Calu3 (cell line): ENCODE results near the gene SMPDL3A. TPM values are rescaled to one million over a fixed set of nuclear protein-coding genes. Genes with fewer than 3 reads are reported as not detected.
"Not testable (repeated sequence)": the region's sequence is repeated elsewhere in the genome, so short reads cannot be mapped to it uniquely, and the experiment has no call there.

Experiments
- BruUV-seq: library from RNA; stranded (reverse); fragments of 400-500 nt; replicated peaks from 2 replicates; lab custom pipeline; 2021; lab: Mats Ljungman, UMichigan
- CTCF ChIA-PET: fragments of 300-600 bp; sonication (Branson Sonifier 250); formaldehyde crosslinking; loops from one replicate; lab custom pipeline; 2022; ENCODE audit warnings: antibody characterized with exemption; lab: Charles Lee
- DNase-seq: peaks from one replicate; pipeline ENCODE4 v3.0.0; 2022
- H3K27ac Mint-ChIP-seq: one replicate; pipeline ENCODE4 v1.8.0; 2022; ENCODE audit warnings: mixed read lengths; ENCODE audit not compliant: unreplicated experiment
- H3K27me3 Mint-ChIP-seq: one replicate; pipeline ENCODE4 v1.8.0; 2022; ENCODE audit warnings: mixed read lengths; ENCODE audit not compliant: unreplicated experiment
- H3K36me3 Mint-ChIP-seq: one replicate; pipeline ENCODE4 v1.8.0; 2022; ENCODE audit warnings: mild to moderate bottlenecking, moderate library complexity, mixed read lengths; ENCODE audit not compliant: insufficient read depth, unreplicated experiment
- H3K4me1 Mint-ChIP-seq: one replicate; pipeline ENCODE4 v1.8.0; 2022; ENCODE audit warnings: mild to moderate bottlenecking, low read depth, mixed read lengths; ENCODE audit not compliant: unreplicated experiment
- H3K4me3 Mint-ChIP-seq: one replicate; pipeline ENCODE4 v1.8.0; 2022; ENCODE audit warnings: mild to moderate bottlenecking, low read depth, moderate library complexity, mixed read lengths; ENCODE audit not compliant: unreplicated experiment
- H3K9me3 Mint-ChIP-seq: one replicate; pipeline ENCODE4 v1.8.0; 2022; ENCODE audit warnings: low read depth, mixed read lengths; ENCODE audit not compliant: unreplicated experiment
- CTCF ChIP-seq: fragments of 200-600 bp; IDR thresholded peaks from one replicate; pipeline ENCODE4 v1.8.0; 2022; ENCODE audit warnings: antibody characterized with exemption; ENCODE audit not compliant: unreplicated experiment
- intact Hi-C: fragments of 100-400 bp; cut with micrococcal nuclease; formaldehyde crosslinking; loops from one replicate; pipeline ENCODE4 v1.10.0; 2022; ENCODE audit not compliant: unreplicated experiment
- total RNA-seq: library from RNA; stranded (reverse); gene quantifications from 2 replicates; pipeline ENCODE4 v1.2.3, GENCODE V29; 2022

The SMPDL3A gene
- total RNA-seq, 1 experiment from 2014 or later = 1.6 TPM

- H3K36me3 Mint-ChIP-seq = no peaks in the 10 kb centered on the region
- CTCF ChIA-PET = interaction anchor here (0.5 kb wide), 1 partner anchor 53 kb away, joined by 4 read pairs; no protein-coding TSS in a partner anchor
- intact Hi-C loops = no loop called here
- BruUV-seq = no TSS peak
- no peak overlapping the region for H3K4me3 Mint-ChIP-seq
- H3K4me1 Mint-ChIP-seq = peaks cover 14% of the 10 kb centered on the region
- no peak for TF ChIP-seq CTCF
- no peaks in the 10 kb centered on the region for H3K27me3 Mint-ChIP-seq
- no peaks in the 10 kb centered on the region for H3K9me3 Mint-ChIP-seq
- H3K27ac Mint-ChIP-seq = no peak overlapping the region
- no peak for DNase-seq
These were observed 42.4 kb upstream of the SMPDL3A start for GRCh38 chr6:122746688-122747087.

DNA sequence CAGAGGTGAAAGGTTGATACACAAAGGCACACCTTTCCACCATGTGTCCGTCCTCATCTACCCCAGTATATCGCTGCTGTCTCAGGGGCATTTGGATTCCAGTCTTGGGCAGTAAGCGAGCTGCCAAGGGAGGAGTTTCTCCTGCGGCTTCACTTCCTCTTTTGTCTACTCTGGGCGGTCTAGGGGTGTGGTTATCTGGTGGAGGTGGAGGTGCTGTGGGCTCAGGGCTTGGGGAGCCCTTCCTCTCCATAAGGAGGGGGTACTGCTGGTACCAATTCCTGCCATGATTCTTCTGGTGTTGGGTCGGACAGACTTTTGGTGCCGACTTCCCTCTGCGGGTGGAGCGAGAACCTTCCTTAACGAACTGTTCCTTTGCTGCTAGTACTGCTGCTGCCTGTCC, 41.5 kb upstream of the SMPDL3A start:
- no TSS peak for BruUV-seq
- no peak for TF ChIP-seq CTCF
- Mint-ChIP-seq H3K27me3 (no peaks in the 10 kb centered on the region), H3K27ac (no peak overlapping the region), H3K4me3 (no peak overlapping the region), H3K4me1 (peaks cover 14% of the 10 kb centered on the region), H3K36me3 (no peaks in the 10 kb centered on the region), H3K9me3 (no peaks in the 10 kb centered on the region)
- CTCF ChIA-PET = no interaction called here
- no peak for DNase-seq
- intact Hi-C loops = no loop called here

GRCh38 chr6:122748945-122749344, 40.1 kb upstream of the SMPDL3A start:
- DNase-seq, intact Hi-C loops, H3K9me3 Mint-ChIP-seq, H3K27ac Mint-ChIP-seq, H3K27me3 Mint-ChIP-seq, H3K36me3 Mint-ChIP-seq, H3K4me3 Mint-ChIP-seq, BruUV-seq: not testable (repeated sequence)
- CTCF ChIA-PET = interaction anchor here (1.0 kb wide), 1 partner anchor 91 kb away, joined by 3 read pairs; no protein-coding TSS in a partner anchor
- peaks cover 14% of the 10 kb centered on the region for H3K4me1 Mint-ChIP-seq

DNA sequence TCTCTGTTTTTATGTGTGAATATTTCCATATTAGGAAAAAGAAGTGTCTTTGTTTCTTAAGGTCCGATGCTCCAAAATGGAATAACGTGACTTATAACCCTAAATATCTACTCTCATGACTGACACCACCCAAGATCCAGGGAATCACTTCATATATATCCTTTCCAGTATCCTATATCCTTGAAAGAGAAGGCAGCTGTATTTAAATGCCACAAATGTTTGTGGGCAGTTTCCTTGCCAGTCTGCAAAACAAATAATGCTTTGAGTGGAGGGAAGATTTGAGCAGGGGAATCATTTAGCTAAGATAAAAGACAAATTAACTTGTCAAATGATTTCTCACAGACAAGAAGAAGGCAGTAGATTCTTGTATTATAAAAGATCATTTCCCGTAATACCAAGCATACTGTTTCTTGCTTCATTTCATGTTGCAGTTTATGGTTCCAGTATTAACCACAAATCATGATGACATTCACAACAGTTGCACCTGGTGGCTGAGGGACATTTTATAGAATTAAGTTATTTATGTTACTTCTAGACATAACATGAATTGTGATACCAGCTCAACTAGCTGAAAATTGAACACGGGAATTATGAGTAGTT, 39.5 kb upstream of the SMPDL3A start:
- Mint-ChIP-seq H3K27ac (no peak overlapping the region), H3K4me3 (no peak overlapping the region), H3K27me3 (no peaks in the 10 kb centered on the region), H3K36me3 (no peaks in the 10 kb centered on the region), H3K9me3 (no peaks in the 10 kb centered on the region), H3K4me1 (peaks cover 14% of the 10 kb centered on the region)
- intact Hi-C loops = no loop called here
- BruUV-seq = no TSS peak
- no peak for DNase-seq
- CTCF ChIA-PET = interaction anchor here (1.0 kb wide), 1 partner anchor 90 kb away, joined by 3 read pairs; no protein-coding TSS in a partner anchor
- no peak for TF ChIP-seq CTCF

DNA sequence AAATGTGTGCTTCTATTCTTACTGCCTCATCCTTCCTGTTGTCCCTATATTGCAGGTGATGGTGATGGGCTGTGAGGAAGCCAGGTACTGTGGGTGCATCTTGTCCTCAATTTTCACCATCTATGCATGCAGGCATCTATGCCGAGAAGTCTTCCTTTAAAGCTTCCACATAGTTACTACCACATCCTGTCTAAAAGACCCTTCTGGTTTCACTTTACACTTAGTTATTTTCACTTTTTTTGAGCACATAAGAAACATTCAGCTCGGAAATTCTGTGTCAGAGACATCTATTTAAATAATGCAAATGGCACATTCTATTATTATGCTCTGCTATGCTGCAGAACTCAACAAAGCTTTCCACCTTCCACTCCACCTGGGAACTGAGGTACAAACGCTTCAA, 37.7 kb upstream of the SMPDL3A start:
- intact Hi-C loops = no loop called here
- Mint-ChIP-seq H3K36me3 (no peaks in the 10 kb centered on the region), H3K9me3 (peaks cover 3% of the 10 kb centered on the region), H3K27me3 (no peaks in the 10 kb centered on the region), H3K4me3 (no peak overlapping the region), H3K4me1 (peaks cover 14% of the 10 kb centered on the region), H3K27ac (no peak overlapping the region)
- no TSS peak for BruUV-seq
- no peak for DNase-seq
- CTCF ChIA-PET = interaction anchor here (1.2 kb wide), 1 partner anchor 47 kb away, joined by 3 read pairs; no protein-coding TSS in a partner anchor
- no peak for TF ChIP-seq CTCF
